HCT116 (cell line): ENCODE measurements around the gene MCF2L2. TPM values are rescaled to one million over a fixed set of nuclear protein-coding genes. Genes with fewer than 3 reads are reported as not detected.

ENCODE experiments used
- ATAC-seq: fragments of 200-7000 bp; cut with Tn5 transposase; 2 replicates; pipeline ENCODE4 v1.9.1; 2020; ENCODE audit warnings: mild to moderate bottlenecking, moderate library complexity
- BruUV-seq: library from RNA; stranded (reverse); fragments of 400-500 nt; replicated peaks from 2 replicates; lab custom pipeline; 2021; lab: Mats Ljungman, UMichigan
- CTCF ChIA-PET: fragments of 300-600 bp; sonication (Branson Sonifier 250); formaldehyde crosslinking; loops from one replicate; lab custom pipeline; 2021; ENCODE audit warnings: antibody characterized with exemption; lab: Charles Lee
- POLR2A ChIA-PET: fragments of 300-600, 350-600 bp; sonication (Branson Sonifier 250); formaldehyde crosslinking; loops from one replicate; lab custom pipeline; 2021; ENCODE audit warnings: antibody characterized with exemption; lab: Charles Lee
- RAD21 ChIA-PET, 2 experiments: fragments of 300-600 bp; sonication (Branson Sonifier 250); formaldehyde crosslinking; loops; one replicate each; lab custom pipeline; 2023; ENCODE audit warnings: low total read pairs in 2 of 2; ENCODE audit not compliant: uncharacterized antibody in 2 of 2, unreplicated experiment in 2 of 2, low non-redundant PET in 1 of 2; lab: Charles Lee
- DNase-seq: peaks from one replicate; pipeline ENCODE4 v3.0.0-alpha.2; 2010; ENCODE audit warnings: low read depth, low spot score
- H2AFZ ChIP-seq: fragments of 200-600 bp; shearing (Covaris generic), sonication (generic); 2 replicates; pipeline ENCODE4 v1.6.1; 2017; ENCODE audit warnings: low read depth, mixed run types, mixed read lengths, antibody characterized with exemption, low read length; ENCODE audit not compliant: poor library complexity, severe bottlenecking
- H3K27ac ChIP-seq: 2 replicates; pipeline ENCODE4 v1.5.1; 2012; ENCODE audit warnings: low read depth, low read length
- H3K27me3 ChIP-seq: fragments of 200-600 bp; sonication (generic); 2 replicates; pipeline ENCODE4 v1.6.1; 2016; ENCODE audit warnings: mixed run types, low read length, mixed read lengths; ENCODE audit not compliant: insufficient read depth
- H3K36me3 ChIP-seq, 2 experiments: fragments of 200-500 bp in 1 of 2; fragments of 200-600 bp in 1 of 2; sonication (Bioruptor generic) in 1 of 2; sonication (generic) in 1 of 2; 2 replicates each; pipeline versions ENCODE4 v1.5.1 to v1.6.1; 2014 to 2016; ENCODE audit warnings: low read length in 2 of 2, inconsistent platforms in 1 of 2, mixed read lengths in 1 of 2, mixed run types in 1 of 2; ENCODE audit not compliant: insufficient read depth in 2 of 2, control insufficient read depth in 1 of 2
- H3K4me1 ChIP-seq, 2 experiments: fragments of 200-600 bp in 1 of 2; sonication (generic) in 1 of 2; 2 replicates each; pipeline versions ENCODE4 v1.5.1 to v1.6.1; 2012 to 2017; ENCODE audit warnings: low read length in 2 of 2, inconsistent platforms in 1 of 2, mild to moderate bottlenecking in 1 of 2, mixed read lengths in 1 of 2, mixed run types in 1 of 2, moderate library complexity in 1 of 2; ENCODE audit not compliant: insufficient read depth in 2 of 2, control insufficient read depth in 1 of 2
- H3K4me2 ChIP-seq: fragments of 200-600 bp; sonication (generic); 2 replicates; pipeline ENCODE4 v1.6.1; 2017; ENCODE audit warnings: mixed run types, low read length, mixed read lengths
- H3K4me3 ChIP-seq, 2 experiments: fragments of 200-600 bp in 1 of 2; sonication (generic) in 1 of 2; replicated peaks in 1 of 2; 2 replicates each; pipeline ENCODE4 v1.5.1; 2011 to 2016; ENCODE audit warnings: low read length in 2 of 2, control low read depth in 1 of 2, low read depth in 1 of 2, mild to moderate bottlenecking in 1 of 2, mixed read lengths in 1 of 2, mixed run types in 1 of 2
- H3K79me2 ChIP-seq: fragments of 200-600 bp; sonication (generic); 2 replicates; pipeline ENCODE4 v1.6.1; 2017; ENCODE audit warnings: mild to moderate bottlenecking, mixed run types, low read length, moderate library complexity, mixed read lengths; ENCODE audit not compliant: insufficient read depth
- H3K9ac ChIP-seq: fragments of 200-600 bp; sonication (generic); 2 replicates; pipeline ENCODE4 v1.6.1; 2016; ENCODE audit warnings: low read length, mixed read lengths
- H3K9me2 ChIP-seq: fragments of 200-600 bp; sonication (generic), shearing (Covaris generic); 2 replicates; pipeline ENCODE4 v1.6.1; 2017; ENCODE audit warnings: mixed run types, mild to moderate bottlenecking, moderate library complexity; ENCODE audit not compliant: insufficient read depth
- H3K9me3 ChIP-seq, 2 experiments: fragments of 200-500 bp in 1 of 2; fragments of 200-600 bp in 1 of 2; sonication (Bioruptor generic) in 1 of 2; sonication (generic) in 1 of 2; 2 replicates each; pipeline ENCODE4 v1.6.1; 2014 to 2017; ENCODE audit warnings: low read length in 2 of 2, mixed read lengths in 2 of 2, inconsistent platforms in 1 of 2, low read depth in 1 of 2, mild to moderate bottlenecking in 1 of 2, mixed run types in 1 of 2, moderate library complexity in 1 of 2; ENCODE audit not compliant: control insufficient read depth in 1 of 2, insufficient read depth in 1 of 2
- H4K20me1 ChIP-seq: fragments of 200-600 bp; sonication (generic), shearing (Covaris generic); 2 replicates; pipeline ENCODE4 v1.6.1; 2017; ENCODE audit warnings: mixed run types, mild to moderate bottlenecking, moderate library complexity; ENCODE audit not compliant: insufficient read depth
- CBX3 ChIP-seq: IDR thresholded peaks from 2 replicates; pipeline ENCODE4 v1.6.1; 2012; ENCODE audit warnings: low read depth
- CEBPB ChIP-seq: IDR thresholded peaks from 2 replicates; pipeline ENCODE4 v1.6.1; 2012; ENCODE audit warnings: low read depth
- CTCF ChIP-seq, 3 experiments: fragments of 200-600 bp in 1 of 3; sonication (generic) in 1 of 3; IDR thresholded peaks in 2 of 3; conservative IDR thresholded peaks in 1 of 3; 2 replicates each; pipeline ENCODE4 v1.5.1; 2012 to 2017; ENCODE audit warnings: low read depth in 2 of 3, low read length in 2 of 3, antibody characterized with exemption in 1 of 3, borderline replicate concordance in 1 of 3, control low read depth in 1 of 3, mild to moderate bottlenecking in 1 of 3, mixed read lengths in 1 of 3, mixed run types in 1 of 3, moderate library complexity in 1 of 3; ENCODE audit not compliant: insufficient read depth in 1 of 3
- EGR1 ChIP-seq: IDR thresholded peaks from 2 replicates; pipeline ENCODE4 v1.6.1; 2012; ENCODE audit warnings: low read depth
- EZH2 ChIP-seq: fragments of 200-600 bp; sonication (generic); IDR thresholded peaks from 2 replicates; pipeline ENCODE4 v1.6.1; 2017; ENCODE audit warnings: antibody characterized with exemption, mixed run types
- EZH2phosphoT487 ChIP-seq: fragments of 200-600 bp; IDR thresholded peaks from 2 replicates; pipeline ENCODE4 v1.6.1; 2018; ENCODE audit warnings: antibody characterized with exemption, borderline replicate concordance
- MAX ChIP-seq: IDR thresholded peaks from 2 replicates; pipeline ENCODE4 v1.6.1; 2012
- RAD21 ChIP-seq: IDR thresholded peaks from 2 replicates; pipeline ENCODE4 v1.6.1; 2012; ENCODE audit warnings: low read depth, mild to moderate bottlenecking
- SRF ChIP-seq: IDR thresholded peaks from 2 replicates; pipeline ENCODE4 v1.6.1; 2012; ENCODE audit warnings: low read depth
- YY1 ChIP-seq: IDR thresholded peaks from 2 replicates; pipeline ENCODE4 v1.6.1; 2011; ENCODE audit warnings: low read length, low read depth, moderate library complexity, mild to moderate bottlenecking; ENCODE audit not compliant: insufficient replicate concordance; ENCODE audit errors: extremely low read depth
- ZBTB33 ChIP-seq: IDR thresholded peaks from 2 replicates; pipeline ENCODE4 v1.6.1; 2011; ENCODE audit warnings: mild to moderate bottlenecking, low read length, moderate library complexity; ENCODE audit not compliant: insufficient replicate concordance; ENCODE audit errors: extremely low read depth
- ZFX ChIP-seq: fragments of 450-650 bp; IDR thresholded peaks from 2 replicates; pipeline ENCODE4 v1.6.1; 2017
- intact Hi-C: fragments of 100-400 bp; cut with micrococcal nuclease; formaldehyde crosslinking; loops from 2 replicates; pipeline ENCODE4 v1.10.0; 2022
- total RNA-seq: library from RNA; stranded (reverse); gene quantifications from one replicate; pipeline ENCODE4 v1.2.1, GENCODE V29; 2021; ENCODE audit not compliant: unreplicated experiment

Gene MCF2L2
- total RNA-seq, 1 experiment from 2014 or later: 1.5 TPM

- TF ChIP-seq CTCF (IDR thresholded peaks at IDR 0.05 in 2 of 3, conservative IDR thresholded peaks at IDR 0.05 in 1 of 3; ENCODE audit: borderline replicate concordance in 1 of 3, insufficient read depth in 1 of 3, low read depth in 2 of 3, low read length in 2 of 3) (no peak), EGR1 (no peak), EZH2 (no peak), MAX (no peak), CEBPB (no peak), CBX3 (no peak)
- TF ChIP-seq, all 23 proteins: peak for 0
Measured at GRCh38 chr3:183227586-183227985, 200.8 kb downstream of the MCF2L2 start (continued).

GRCh38 chr3:183226333-183226890 is 202.0 kb downstream of the MCF2L2 start:
- ATAC-seq (no peak), DNase-seq (no peak)
- no peak overlapping the region for H3K9ac ChIP-seq
- intact Hi-C loops: no loop called here
- ChIA-PET POLR2A (no interaction called here), CTCF (no interaction called here), RAD21 (no interaction called here)
- TF ChIP-seq YY1: no peak
- TF ChIP-seq RAD21: no peak
- no peak for TF ChIP-seq SRF
- TF ChIP-seq ZFX: no peak
- no peak for TF ChIP-seq EZH2
- TF ChIP-seq EZH2phosphoT487: no peak
- TF ChIP-seq CTCF (IDR thresholded peaks at IDR 0.05 in 2 of 3, conservative IDR thresholded peaks at IDR 0.05 in 1 of 3; ENCODE audit: borderline replicate concordance in 1 of 3, insufficient read depth in 1 of 3, low read depth in 2 of 3, low read length in 2 of 3): no peak
- no peak for TF ChIP-seq ZBTB33
- H4K20me1 ChIP-seq: no peaks in the 10 kb centered on the region
- H3K27me3 ChIP-seq: no peaks in the 10 kb centered on the region
- H2AFZ ChIP-seq: no peak overlapping the region
- no peaks in the 10 kb centered on the region for H3K9me2 ChIP-seq
- no peaks in the 10 kb centered on the region for H3K36me3 ChIP-seq
- no peak overlapping the region for H3K27ac ChIP-seq
- H3K9me3 ChIP-seq: no peaks in the 10 kb centered on the region
- no TSS peak for BruUV-seq
- H3K4me2 ChIP-seq: no peak overlapping the region
- H3K4me3 ChIP-seq: no peak overlapping the region
- H3K79me2 ChIP-seq: no peaks in the 10 kb centered on the region
- no peaks in the 10 kb centered on the region for H3K4me1 ChIP-seq
